Stimulated activated CD8-positive, alpha-beta memory T cell treated with anti-CD3 and anti-CD28 coated beads, Interleukin-15, amount 100 ng/mL, for 48 hours (primary cell): ENCODE measurements around the gene DOCK1.

ENCODE experiments used
- DNase-seq, 2 donors: peaks; one replicate each; pipeline ENCODE4 v3.0.0-alpha.2; 2020; ENCODE audit warnings: low read depth in 2 of 2

The DOCK1 gene

GRCh38 chr10:127034790-127035189, 129.6 kb downstream of the DOCK1 start:
- DNase-seq, result no peak

- no peak for DNase-seq
These were observed 130.6 kb downstream of the DOCK1 start for GRCh38 chr10:127035827-127036226.

- DNase-seq, result no peak
These were observed 131.8 kb downstream of the DOCK1 start for GRCh38 chr10:127036987-127037386.

GRCh38 chr10:127039435-127039834, 134.2 kb downstream of the DOCK1 start:
- DNase-seq, result no peak

GRCh38 chr10:127040756-127041155, 135.5 kb downstream of the DOCK1 start:
- DNase-seq, result no peak

GRCh38 chr10:127041552-127041951, 136.3 kb downstream of the DOCK1 start:
- DNase-seq, result no peak

GRCh38 chr10:127043301-127043700, 138.1 kb downstream of the DOCK1 start:
- no peak for DNase-seq

- DNase-seq, result no peak
These were observed 139.0 kb downstream of the DOCK1 start for GRCh38 chr10:127044186-127044585.

GRCh38 chr10:127046975-127047877, 142.0 kb downstream of the DOCK1 start:
- no peak for DNase-seq

- no peak for DNase-seq
These were observed 142.6 kb downstream of the DOCK1 start for GRCh38 chr10:127047878-127048238.

GRCh38 chr10:127048630-127049029, 143.4 kb downstream of the DOCK1 start:
- no peak for DNase-seq

GRCh38 chr10:127052001-127052400, 146.8 kb downstream of the DOCK1 start:
- DNase-seq, result no peak

- no peak for DNase-seq
These were observed 150.0 kb downstream of the DOCK1 start for GRCh38 chr10:127055263-127055662.

GRCh38 chr10:127059314-127059713, 154.1 kb downstream of the DOCK1 start:
- DNase-seq, result no peak

- DNase-seq, result no peak
These were observed 158.5 kb downstream of the DOCK1 start for GRCh38 chr10:127063762-127064161.

GRCh38 chr10:127064474-127064873, 159.2 kb downstream of the DOCK1 start:
- DNase-seq, result no peak

GRCh38 chr10:127067542-127068194, 162.4 kb downstream of the DOCK1 start:
- no peak for DNase-seq

- no peak for DNase-seq
These were observed 163.3 kb downstream of the DOCK1 start for GRCh38 chr10:127068485-127068884.

- no peak for DNase-seq
These were observed 164.2 kb downstream of the DOCK1 start for GRCh38 chr10:127069436-127069835.

GRCh38 chr10:127071126-127071525, 165.9 kb downstream of the DOCK1 start:
- no peak for DNase-seq

- DNase-seq, result no peak
These were observed 168.4 kb downstream of the DOCK1 start for GRCh38 chr10:127073666-127074065.

- DNase-seq, result no peak
These were observed 174.2 kb downstream of the DOCK1 start for GRCh38 chr10:127079392-127079791.

GRCh38 chr10:127080317-127080716, 175.1 kb downstream of the DOCK1 start:
- DNase-seq, result no peak
